Measurements from ENCODE around the gene ANKZF1. TPM values are rescaled to one million over a fixed set of nuclear protein-coding genes. Genes with fewer than 3 reads are reported as not detected.

ANKZF1 gene
- total and polyA plus RNA-seq, 2 of the 4 experiments (the other 2 are of a cell fraction), result 18.6 to 33.8 TPM

GRCh38 chr2:219278655-219279150, 49.1 kb downstream of the ANKZF1 start:
- Histone ChIP-seq H3K14ac (replicated peaks; ENCODE audit: low read depth, low read length) (peak overlapping the region; percentile 88), H3K9ac (ENCODE audit: low read depth, low read length) (peak overlapping the region; percentile 41), H3K79me1 (ENCODE audit: low read depth in 1 of 2, low read length in 2 of 2) (peaks cover 16 to 30% of the 10 kb centered on the region in 2 experiments), H2AK9ac (replicated peaks; ENCODE audit: low read depth, low read length, poor library complexity) (peak overlapping the region; percentile 48), H3K27me3 (ENCODE audit: control insufficient read depth, insufficient read depth, low read length) (no peaks in the 10 kb centered on the region), H3K27ac (ENCODE audit: insufficient read depth, low read length) (peak overlapping the region; percentile 73), H2BK120ac (ENCODE audit: low read depth, low read length) (peak overlapping the region; percentile 96), H2BK20ac (ENCODE audit: low read depth, low read length) (peak overlapping the region; percentile 91), H3K4me2 (ENCODE audit: low read depth, low read length) (peak overlapping the region; percentile 53), H2BK5ac (ENCODE audit: low read depth, low read length, poor library complexity, severe bottlenecking) (peak overlapping the region; percentile 77), H4K8ac (ENCODE audit: low read depth in 2 of 2, low read length in 2 of 2) (peak overlapping the region; percentile 87; a peak in 3 of 4 replicates), H3K23ac (ENCODE audit: low read depth, low read length) (peak overlapping the region; percentile 83; the same call in 1 of the 2 replicates), H3K18ac (ENCODE audit: low read depth, low read length) (peak overlapping the region; percentile 68), H2AK5ac (ENCODE audit: low read depth, low read length) (peak overlapping the region; percentile 96; the same call in 1 of the 2 replicates), H2AFZ (replicated peaks; ENCODE audit: low read length, poor library complexity) (peak overlapping the region; percentile 37), H4K5ac (ENCODE audit: low read depth, low read length) (peak overlapping the region; percentile 90), H4K20me1 (ENCODE audit: insufficient read depth, low read length) (no peaks in the 10 kb centered on the region), H4K91ac (ENCODE audit: insufficient read depth, low read depth, low read length) (peak overlapping the region; percentile 67), H3K9me3 (ENCODE audit: control insufficient read depth, insufficient read depth, low read length) (no peaks in the 10 kb centered on the region), H3K4me1 (ENCODE audit: control insufficient read depth, insufficient read depth, low read length) (peaks cover 20% of the 10 kb centered on the region), H3K4ac (ENCODE audit: low read depth, low read length) (peak overlapping the region; percentile 85), H3K36me3 (ENCODE audit: control insufficient read depth, insufficient read depth, low read length) (peaks cover 30% of the 10 kb centered on the region), H3K56ac (ENCODE audit: extremely low read depth, insufficient read depth, low read length) (peak overlapping the region; percentile 64), H2BK15ac (ENCODE audit: low read depth, low read length) (peak overlapping the region; percentile 72; the same call in 2 of the 3 replicates), H3K4me3 (ENCODE audit: insufficient read depth, low read depth, low read length) (no peak overlapping the region; the same call in 1 of the 2 replicates), H3K9me1 (ENCODE audit: insufficient read depth, low read length) (peaks cover 14% of the 10 kb centered on the region)
- WGBS, 2 experiments (ENCODE audit: extremely low coverage in 2 of 2, insufficient read length in 1 of 2), result 0% methylated on average over 1 of the region's 9 CpGs; no CpG with 5 or more reads in 1 of the 2 experiments
- BruUV-seq (replicated peaks), result no TSS peak
- dilution Hi-C loops (cut with HindIII; ENCODE audit: low sequenced_read_pairs, unreplicated experiment) (no loop called here), in situ Hi-C loops (cut with MboI; ENCODE audit: low sequenced_read_pairs) (no loop called here), intact Hi-C loops (cut with micrococcal nuclease) (loop anchor here (1.0 to 5.0 kb wide), 3 partner anchors 11 to 101 kb away; partner anchors contain the start of genes ABCB6, CNPPD1 and RETREG2)
- ATAC-seq (ENCODE audit: low read depth) (no peak), DNase-seq (no peak)
- POLR2A ChIA-PET (ENCODE audit: unreplicated experiment), result interaction anchor here (0.6 kb wide), 1 partner anchor 43 kb away, joined by 8 read pairs; no protein-coding TSS in a partner anchor
- peak; percentile 97 for TF ChIP-seq FOS (IDR thresholded peaks at IDR 0.05; ENCODE audit: low read depth, low read length)
- TF ChIP-seq NFE2L2 (IDR thresholded peaks at IDR 0.05; ENCODE audit: low read depth, low read length), result no peak
- no peak for TF ChIP-seq USF2 (IDR thresholded peaks at IDR 0.05; ENCODE audit: low read depth, low read length)
- peak; percentile 11; the same call in 1 of the 2 replicates for TF ChIP-seq SMC3 (IDR thresholded peaks at IDR 0.05; ENCODE audit: low read depth, low read length)
- TF ChIP-seq RAD21 (IDR thresholded peaks at IDR 0.05; ENCODE audit: low read length), result peak; percentile 32; the same call in 1 of the 2 replicates
- no peak for TF ChIP-seq RCOR1 (IDR thresholded peaks at IDR 0.05; ENCODE audit: insufficient replicate concordance, low read length)
- TF ChIP-seq MXI1 (IDR thresholded peaks at IDR 0.05; ENCODE audit: borderline replicate concordance, low read depth, low read length), result no peak
- no peak for TF ChIP-seq MAZ (IDR thresholded peaks at IDR 0.05; ENCODE audit: borderline replicate concordance, low read depth, low read length)
- TF ChIP-seq BHLHE40 (IDR thresholded peaks at IDR 0.05; ENCODE audit: low read depth, low read length), result no peak
- TF ChIP-seq CEBPB (IDR thresholded peaks at IDR 0.05; ENCODE audit: low read depth, low read length), result no peak
- CTCF ChIA-PET, result interaction anchor here (0.6 to 3.2 kb wide), 9 partner anchors 9 to 107 kb away, joined by 3 to 29 read pairs (median 3); partner anchors contain the start of gene CNPPD1
